ENCODE data around the gene CTNNA2.

CTNNA2 gene

GRCh38 chr2:80454628-80455027, 941.8 kb downstream of the CTNNA2 start:
- no peak for ATAC-seq (replicated peaks)
- no peak overlapping the region for H3K27ac Mint-ChIP-seq
- no peaks in the 10 kb centered on the region for H3K4me1 Mint-ChIP-seq (ENCODE audit: low read depth in 2 of 2)
- H3K27me3 Mint-ChIP-seq = no peaks in the 10 kb centered on the region
- H3K9me3 Mint-ChIP-seq = peaks cover 11 to 18% of the 10 kb centered on the region in 2 donors
- H3K4me3 Mint-ChIP-seq = no peak overlapping the region
- DNase-seq = no peak
- no peaks in the 10 kb centered on the region for H3K36me3 Mint-ChIP-seq (ENCODE audit: insufficient read depth)

- H3K4me1 Mint-ChIP-seq (ENCODE audit: low read depth in 2 of 2) = no peaks in the 10 kb centered on the region
- H3K27ac Mint-ChIP-seq = no peak overlapping the region
- no peak overlapping the region for H3K4me3 Mint-ChIP-seq
- H3K9me3 Mint-ChIP-seq = peaks cover 7 to 33% of the 10 kb centered on the region in 2 donors
- no peak for ATAC-seq (replicated peaks)
- H3K27me3 Mint-ChIP-seq = no peaks in the 10 kb centered on the region
- no peak for DNase-seq
- no peaks in the 10 kb centered on the region for H3K36me3 Mint-ChIP-seq (ENCODE audit: insufficient read depth)
Observed at GRCh38 chr2:80459028-80459427, 946.2 kb downstream of the CTNNA2 start.

GRCh38 chr2:80461505-80462197, 948.8 kb downstream of the CTNNA2 start:
- no peak overlapping the region for H3K4me3 Mint-ChIP-seq
- DNase-seq = no peak
- no peaks in the 10 kb centered on the region for H3K27me3 Mint-ChIP-seq
- no peak overlapping the region for H3K27ac Mint-ChIP-seq
- no peaks in the 10 kb centered on the region for H3K36me3 Mint-ChIP-seq (ENCODE audit: insufficient read depth)
- peaks cover 8 to 36% of the 10 kb centered on the region in 2 donors for H3K9me3 Mint-ChIP-seq
- ATAC-seq (replicated peaks) = no peak
- no peaks in the 10 kb centered on the region for H3K4me1 Mint-ChIP-seq (ENCODE audit: low read depth in 2 of 2)

GRCh38 chr2:80462654-80463053, 949.8 kb downstream of the CTNNA2 start:
- no peak overlapping the region for H3K27ac Mint-ChIP-seq
- no peak for ATAC-seq (replicated peaks)
- H3K4me1 Mint-ChIP-seq (ENCODE audit: low read depth in 2 of 2) = no peaks in the 10 kb centered on the region
- peaks cover 8 to 36% of the 10 kb centered on the region in 2 donors for H3K9me3 Mint-ChIP-seq
- no peak for DNase-seq
- H3K4me3 Mint-ChIP-seq = no peak overlapping the region
- no peaks in the 10 kb centered on the region for H3K27me3 Mint-ChIP-seq
- no peaks in the 10 kb centered on the region for H3K36me3 Mint-ChIP-seq (ENCODE audit: insufficient read depth)

GRCh38 chr2:80464275-80464674, 951.4 kb downstream of the CTNNA2 start:
- ATAC-seq (replicated peaks) = no peak
- no peak overlapping the region for H3K27ac Mint-ChIP-seq
- no peaks in the 10 kb centered on the region for H3K36me3 Mint-ChIP-seq (ENCODE audit: insufficient read depth)
- H3K4me1 Mint-ChIP-seq (ENCODE audit: low read depth in 2 of 2) = no peaks in the 10 kb centered on the region
- no peak for DNase-seq
- peaks cover 10 to 36% of the 10 kb centered on the region in 2 donors for H3K9me3 Mint-ChIP-seq
- no peak overlapping the region for H3K4me3 Mint-ChIP-seq
- no peaks in the 10 kb centered on the region for H3K27me3 Mint-ChIP-seq

GRCh38 chr2:80467262-80467811, 954.5 kb downstream of the CTNNA2 start:
- H3K27ac Mint-ChIP-seq = no peak overlapping the region
- peaks cover 10 to 29% of the 10 kb centered on the region in 2 donors for H3K9me3 Mint-ChIP-seq
- no peaks in the 10 kb centered on the region for H3K27me3 Mint-ChIP-seq
- ATAC-seq (replicated peaks) = no peak
- no peaks in the 10 kb centered on the region for H3K36me3 Mint-ChIP-seq (ENCODE audit: insufficient read depth)
- no peaks in the 10 kb centered on the region for H3K4me1 Mint-ChIP-seq (ENCODE audit: low read depth in 2 of 2)
- H3K4me3 Mint-ChIP-seq = no peak overlapping the region
- no peak for DNase-seq

- no peak overlapping the region for H3K27ac Mint-ChIP-seq
- no peak overlapping the region for H3K4me3 Mint-ChIP-seq
- ATAC-seq (replicated peaks) = no peak
- DNase-seq = no peak
- peaks cover 5 to 11% of the 10 kb centered on the region in 2 donors for H3K9me3 Mint-ChIP-seq
- no peaks in the 10 kb centered on the region for H3K27me3 Mint-ChIP-seq
- H3K36me3 Mint-ChIP-seq (ENCODE audit: insufficient read depth) = no peaks in the 10 kb centered on the region
- no peaks in the 10 kb centered on the region for H3K4me1 Mint-ChIP-seq (ENCODE audit: low read depth in 2 of 2)
Observed at GRCh38 chr2:80469428-80469827, 956.6 kb downstream of the CTNNA2 start.

GRCh38 chr2:80473069-80473468, 960.2 kb downstream of the CTNNA2 start:
- Mint-ChIP-seq H3K9me3 (peaks cover 5 to 11% of the 10 kb centered on the region in 2 donors), H3K4me1 (ENCODE audit: low read depth in 2 of 2) (no peaks in the 10 kb centered on the region), H3K27me3 (no peaks in the 10 kb centered on the region), H3K36me3 (ENCODE audit: insufficient read depth) (no peaks in the 10 kb centered on the region), H3K4me3 (no peak overlapping the region), H3K27ac (no peak overlapping the region)
- ATAC-seq (replicated peaks) (no peak), DNase-seq (no peak)

GRCh38 chr2:80473796-80474195, 960.9 kb downstream of the CTNNA2 start:
- Mint-ChIP-seq H3K4me1 (ENCODE audit: low read depth in 2 of 2) (no peaks in the 10 kb centered on the region), H3K27ac (no peak overlapping the region), H3K9me3 (peaks cover 7 to 18% of the 10 kb centered on the region in 2 donors), H3K27me3 (no peaks in the 10 kb centered on the region), H3K36me3 (ENCODE audit: insufficient read depth) (no peaks in the 10 kb centered on the region), H3K4me3 (no peak overlapping the region)
- DNase-seq (no peak), ATAC-seq (replicated peaks) (no peak)

GRCh38 chr2:80475970-80476369, 963.1 kb downstream of the CTNNA2 start:
- Mint-ChIP-seq H3K4me1 (ENCODE audit: low read depth in 2 of 2) (no peaks in the 10 kb centered on the region), H3K27ac (no peak overlapping the region), H3K27me3 (no peaks in the 10 kb centered on the region), H3K9me3 (peaks cover 7 to 14% of the 10 kb centered on the region in 2 donors), H3K36me3 (ENCODE audit: insufficient read depth) (no peaks in the 10 kb centered on the region), H3K4me3 (no peak overlapping the region)
- ATAC-seq (replicated peaks) (no peak), DNase-seq (no peak)

GRCh38 chr2:80476535-80477117, 963.8 kb downstream of the CTNNA2 start:
- no peaks in the 10 kb centered on the region for H3K27me3 Mint-ChIP-seq
- H3K4me3 Mint-ChIP-seq = no peak overlapping the region
- H3K9me3 Mint-ChIP-seq = peaks cover 6 to 14% of the 10 kb centered on the region in 2 donors
- ATAC-seq (replicated peaks) (no peak), DNase-seq (no peak)
- no peak overlapping the region for H3K27ac Mint-ChIP-seq
- no peaks in the 10 kb centered on the region for H3K4me1 Mint-ChIP-seq (ENCODE audit: low read depth in 2 of 2)
- H3K36me3 Mint-ChIP-seq (ENCODE audit: insufficient read depth) = no peaks in the 10 kb centered on the region

GRCh38 chr2:80482276-80482675, 969.4 kb downstream of the CTNNA2 start:
- Mint-ChIP-seq H3K36me3 (ENCODE audit: insufficient read depth) (no peaks in the 10 kb centered on the region), H3K27me3 (no peaks in the 10 kb centered on the region), H3K4me1 (ENCODE audit: low read depth in 2 of 2) (no peaks in the 10 kb centered on the region), H3K9me3 (peaks cover 7 to 20% of the 10 kb centered on the region in 2 donors), H3K4me3 (no peak overlapping the region), H3K27ac (no peak overlapping the region)
- DNase-seq (no peak), ATAC-seq (replicated peaks) (no peak)

GRCh38 chr2:80489717-80490116, 976.9 kb downstream of the CTNNA2 start:
- Mint-ChIP-seq H3K36me3 (ENCODE audit: insufficient read depth) (no peaks in the 10 kb centered on the region), H3K27ac (no peak overlapping the region), H3K9me3 (peaks cover 10 to 23% of the 10 kb centered on the region in 2 donors), H3K4me3 (no peak overlapping the region), H3K4me1 (ENCODE audit: low read depth in 2 of 2) (no peaks in the 10 kb centered on the region), H3K27me3 (no peaks in the 10 kb centered on the region)
- no peak for ATAC-seq (replicated peaks)
- no peak for DNase-seq

GRCh38 chr2:80490964-80491363, 978.1 kb downstream of the CTNNA2 start:
- no peak for ATAC-seq (replicated peaks)
- Mint-ChIP-seq H3K9me3 (peaks cover 12 to 23% of the 10 kb centered on the region in 2 donors), H3K27me3 (no peaks in the 10 kb centered on the region), H3K36me3 (ENCODE audit: insufficient read depth) (no peaks in the 10 kb centered on the region), H3K27ac (no peak overlapping the region), H3K4me3 (no peak overlapping the region), H3K4me1 (ENCODE audit: low read depth in 2 of 2) (no peaks in the 10 kb centered on the region)
- no peak for DNase-seq

Measured in effector memory CD8-positive, alpha-beta T cell (primary cell).